GM10266 (cell line): ENCODE measurements around the gene MAPRE3.

Experiments
- DNase-seq: peaks from one replicate; pipeline ENCODE4 v3.0.0; 2012; ENCODE audit errors: extremely low spot score
- CTCF ChIP-seq: IDR thresholded peaks from 2 replicates; pipeline ENCODE4 v1.5.1; 2012; ENCODE audit warnings: mild to moderate bottlenecking, low read depth; ENCODE audit not compliant: control insufficient read depth, insufficient read depth; ENCODE audit errors: missing control alignments

Gene MAPRE3

GRCh38 chr2:27013738-27014137 lies 43.3 kb downstream of the MAPRE3 start:
- DNase-seq = no peak
- no peak for TF ChIP-seq CTCF

- no peak for TF ChIP-seq CTCF
- DNase-seq = no peak
Observed at GRCh38 chr2:27014771-27015433, 44.5 kb downstream of the MAPRE3 start.

GRCh38 chr2:27016801-27017325 lies 46.4 kb downstream of the MAPRE3 start:
- DNase-seq = peak; percentile 62
- TF ChIP-seq CTCF = peak; percentile 56

- no peak for DNase-seq
- no peak for TF ChIP-seq CTCF
Observed at GRCh38 chr2:27018142-27018541, 47.7 kb downstream of the MAPRE3 start.

GRCh38 chr2:27019459-27019858 lies 49.0 kb downstream of the MAPRE3 start:
- no peak for DNase-seq
- TF ChIP-seq CTCF = no peak

GRCh38 chr2:27019931-27020855 lies 49.8 kb downstream of the MAPRE3 start:
- no peak for DNase-seq
- TF ChIP-seq CTCF = no peak

GRCh38 chr2:27021253-27022049 lies 51.0 kb downstream of the MAPRE3 start:
- no peak for DNase-seq
- no peak for TF ChIP-seq CTCF
